SU-DHL-6 (cell line): ENCODE results near the gene SNCA.

Experiments
- H2AFZ ChIP-seq: fragments of 200-600 bp; sonication (generic); 2 replicates; pipeline ENCODE4 v1.6.1; 2014; ENCODE audit warnings: low read depth, mild to moderate bottlenecking, moderate library complexity, mixed read lengths, antibody characterized with exemption, low read length; ENCODE audit not compliant: severe bottlenecking
- H3F3A ChIP-seq: fragments of 200-600 bp; shearing (Covaris generic); 2 replicates; pipeline ENCODE4 v1.6.0; 2016; ENCODE audit warnings: antibody characterized with exemption, mild to moderate bottlenecking; ENCODE audit not compliant: insufficient read depth
- H3K27ac ChIP-seq: fragments of 200-600 bp; sonication (generic); 2 replicates; pipeline ENCODE4 v1.5.1; 2016; ENCODE audit warnings: low read depth, mild to moderate bottlenecking, low read length, moderate library complexity, mixed read lengths
- H3K27me3 ChIP-seq: fragments of 200-600 bp; sonication (generic), shearing (Covaris generic); 2 replicates; pipeline ENCODE4 v1.6.0; 2014; ENCODE audit warnings: mild to moderate bottlenecking, low read length
- H3K36me3 ChIP-seq: fragments of 200-600 bp; sonication (generic); 2 replicates; pipeline ENCODE4 v1.6.1; 2014; ENCODE audit warnings: mild to moderate bottlenecking, low read length, mixed read lengths
- H3K4me2 ChIP-seq: fragments of 300-600, 200-600 bp; shearing (Covaris generic), sonication (generic); 2 replicates; pipeline ENCODE4 v1.6.0; 2014; ENCODE audit warnings: low read length, low read depth, mild to moderate bottlenecking; ENCODE audit not compliant: poor library complexity, severe bottlenecking
- H3K4me3 ChIP-seq: fragments of 200-600 bp; sonication (generic); 2 replicates; pipeline ENCODE4 v1.5.1; 2014; ENCODE audit warnings: antibody characterized with exemption, low read length, mild to moderate bottlenecking, mixed read lengths; ENCODE audit not compliant: insufficient read depth, poor library complexity, severe bottlenecking
- H3K79me2 ChIP-seq: fragments of 200-600 bp; sonication (generic); 2 replicates; pipeline ENCODE4 v1.6.1; 2014; ENCODE audit warnings: mild to moderate bottlenecking, low read length, moderate library complexity; ENCODE audit not compliant: insufficient read depth
- H3K9ac ChIP-seq: fragments of 200-600 bp; sonication (generic); 2 replicates; pipeline ENCODE4 v1.7.0; 2014; ENCODE audit warnings: mild to moderate bottlenecking, low read length
- H3K9me2 ChIP-seq: fragments of 200-600 bp; sonication (generic); replicated peaks from 2 replicates; pipeline ENCODE4 v1.6.1; 2014; ENCODE audit warnings: low read length; ENCODE audit not compliant: insufficient read depth
- H3K9me3 ChIP-seq: fragments of 200-600 bp; sonication (generic); 2 replicates; pipeline ENCODE4 v1.6.1; 2014; ENCODE audit warnings: low read length, mixed read lengths; ENCODE audit not compliant: insufficient read depth
- H4K20me1 ChIP-seq: fragments of 200-600 bp; sonication (generic); 2 replicates; pipeline ENCODE4 v1.6.1; 2014; ENCODE audit warnings: low read depth, mild to moderate bottlenecking, antibody characterized with exemption, low read length, moderate library complexity, mixed read lengths
- CTCF ChIP-seq: fragments of 200-600 bp; sonication (generic); IDR thresholded peaks from one replicate; pipeline ENCODE4 v1.5.1; 2017; ENCODE audit warnings: antibody characterized with exemption, mild to moderate bottlenecking, low read length, moderate library complexity; ENCODE audit not compliant: insufficient read depth, poor library complexity, severe bottlenecking
- EZH2phosphoT487 ChIP-seq: fragments of 200-600 bp; sonication (generic), shearing (Covaris generic); conservative IDR thresholded peaks from 2 replicates; pipeline ENCODE4 v1.6.1; 2018; ENCODE audit warnings: mild to moderate bottlenecking, antibody characterized with exemption, low read length, moderate library complexity, mixed read lengths

Gene SNCA

GRCh38 chr4:89834486-89835209 lies 2.3 kb downstream of the SNCA start:
- no peaks in the 10 kb centered on the region for H3K27me3 ChIP-seq
- no peak overlapping the region for H2AFZ ChIP-seq
- no peaks in the 10 kb centered on the region for H3K9me3 ChIP-seq
- H3K79me2 ChIP-seq = no peaks in the 10 kb centered on the region
- H4K20me1 ChIP-seq = no peaks in the 10 kb centered on the region
- no peaks in the 10 kb centered on the region for H3F3A ChIP-seq
- no peak overlapping the region for H3K9ac ChIP-seq
- H3K27ac ChIP-seq = no peak overlapping the region
- no peaks in the 10 kb centered on the region for H3K36me3 ChIP-seq
- no peak overlapping the region for H3K4me3 ChIP-seq
- no peaks in the 10 kb centered on the region for H3K9me2 ChIP-seq
- TF ChIP-seq CTCF (no peak), EZH2phosphoT487 (no peak)
- H3K4me2 ChIP-seq = no peak overlapping the region

GRCh38 chr4:89829470-89830138 lies 7.4 kb downstream of the SNCA start:
- TF ChIP-seq EZH2phosphoT487 = no peak
- no peak for TF ChIP-seq CTCF
- no peak overlapping the region for H3K27ac ChIP-seq
- H3K27me3 ChIP-seq = no peaks in the 10 kb centered on the region
- H3K4me2 ChIP-seq = no peak overlapping the region
- no peak overlapping the region for H3K9ac ChIP-seq
- no peaks in the 10 kb centered on the region for H3K9me3 ChIP-seq
- H3K9me2 ChIP-seq = no peaks in the 10 kb centered on the region
- no peaks in the 10 kb centered on the region for H3F3A ChIP-seq
- no peaks in the 10 kb centered on the region for H4K20me1 ChIP-seq
- H2AFZ ChIP-seq = no peak overlapping the region
- H3K4me3 ChIP-seq = no peak overlapping the region
- no peaks in the 10 kb centered on the region for H3K36me3 ChIP-seq
- H3K79me2 ChIP-seq = no peaks in the 10 kb centered on the region

- H3K4me2 ChIP-seq = no peak overlapping the region
- H3K27ac ChIP-seq = no peak overlapping the region
- no peaks in the 10 kb centered on the region for H4K20me1 ChIP-seq
- TF ChIP-seq CTCF = no peak
- TF ChIP-seq EZH2phosphoT487 = no peak
- H3K79me2 ChIP-seq = no peaks in the 10 kb centered on the region
- no peaks in the 10 kb centered on the region for H3F3A ChIP-seq
- H3K27me3 ChIP-seq = no peaks in the 10 kb centered on the region
- H3K4me3 ChIP-seq = no peak overlapping the region
- no peaks in the 10 kb centered on the region for H3K9me2 ChIP-seq
- no peaks in the 10 kb centered on the region for H3K36me3 ChIP-seq
- H3K9ac ChIP-seq = no peak overlapping the region
- H3K9me3 ChIP-seq = no peaks in the 10 kb centered on the region
- no peak overlapping the region for H2AFZ ChIP-seq
Measured at GRCh38 chr4:89823416-89823815, 13.5 kb downstream of the SNCA start.
